HCT116 (cell line): ENCODE results near the gene IFI30. TPM values are rescaled to one million over a fixed set of nuclear protein-coding genes. Genes with fewer than 3 reads are reported as not detected.

ENCODE experiments used
- ATAC-seq: fragments of 200-7000 bp; cut with Tn5 transposase; 2 replicates; pipeline ENCODE4 v1.9.1; 2020; ENCODE audit warnings: mild to moderate bottlenecking, moderate library complexity
- BruUV-seq: library from RNA; stranded (reverse); fragments of 400-500 nt; replicated peaks from 2 replicates; lab custom pipeline; 2021; lab: Mats Ljungman, UMichigan
- CTCF ChIA-PET: fragments of 300-600 bp; sonication (Branson Sonifier 250); formaldehyde crosslinking; loops from one replicate; lab custom pipeline; 2021; ENCODE audit warnings: antibody characterized with exemption; lab: Charles Lee
- POLR2A ChIA-PET: fragments of 300-600, 350-600 bp; sonication (Branson Sonifier 250); formaldehyde crosslinking; loops from one replicate; lab custom pipeline; 2021; ENCODE audit warnings: antibody characterized with exemption; lab: Charles Lee
- RAD21 ChIA-PET, 2 experiments: fragments of 300-600 bp; sonication (Branson Sonifier 250); formaldehyde crosslinking; loops; one replicate each; lab custom pipeline; 2023; ENCODE audit warnings: low total read pairs in 2 of 2; ENCODE audit not compliant: uncharacterized antibody in 2 of 2, unreplicated experiment in 2 of 2, low non-redundant PET in 1 of 2; lab: Charles Lee
- DNase-seq: peaks from one replicate; pipeline ENCODE4 v3.0.0-alpha.2; 2010; ENCODE audit warnings: low read depth, low spot score
- H2AFZ ChIP-seq: fragments of 200-600 bp; shearing (Covaris generic), sonication (generic); 2 replicates; pipeline ENCODE4 v1.6.1; 2017; ENCODE audit warnings: low read depth, mixed run types, mixed read lengths, antibody characterized with exemption, low read length; ENCODE audit not compliant: poor library complexity, severe bottlenecking
- H3K27ac ChIP-seq: 2 replicates; pipeline ENCODE4 v1.5.1; 2012; ENCODE audit warnings: low read depth, low read length
- H3K27me3 ChIP-seq: fragments of 200-600 bp; sonication (generic); 2 replicates; pipeline ENCODE4 v1.6.1; 2016; ENCODE audit warnings: mixed run types, low read length, mixed read lengths; ENCODE audit not compliant: insufficient read depth
- H3K36me3 ChIP-seq, 2 experiments: fragments of 200-500 bp in 1 of 2; fragments of 200-600 bp in 1 of 2; sonication (Bioruptor generic) in 1 of 2; sonication (generic) in 1 of 2; 2 replicates each; pipeline versions ENCODE4 v1.5.1 to v1.6.1; 2014 to 2016; ENCODE audit warnings: low read length in 2 of 2, inconsistent platforms in 1 of 2, mixed read lengths in 1 of 2, mixed run types in 1 of 2; ENCODE audit not compliant: insufficient read depth in 2 of 2, control insufficient read depth in 1 of 2
- H3K4me1 ChIP-seq, 2 experiments: fragments of 200-600 bp in 1 of 2; sonication (generic) in 1 of 2; 2 replicates each; pipeline versions ENCODE4 v1.5.1 to v1.6.1; 2012 to 2017; ENCODE audit warnings: low read length in 2 of 2, inconsistent platforms in 1 of 2, mild to moderate bottlenecking in 1 of 2, mixed read lengths in 1 of 2, mixed run types in 1 of 2, moderate library complexity in 1 of 2; ENCODE audit not compliant: insufficient read depth in 2 of 2, control insufficient read depth in 1 of 2
- H3K4me2 ChIP-seq: fragments of 200-600 bp; sonication (generic); 2 replicates; pipeline ENCODE4 v1.6.1; 2017; ENCODE audit warnings: mixed run types, low read length, mixed read lengths
- H3K4me3 ChIP-seq, 2 experiments: fragments of 200-600 bp in 1 of 2; sonication (generic) in 1 of 2; replicated peaks in 1 of 2; 2 replicates each; pipeline ENCODE4 v1.5.1; 2011 to 2016; ENCODE audit warnings: low read length in 2 of 2, control low read depth in 1 of 2, low read depth in 1 of 2, mild to moderate bottlenecking in 1 of 2, mixed read lengths in 1 of 2, mixed run types in 1 of 2
- H3K79me2 ChIP-seq: fragments of 200-600 bp; sonication (generic); 2 replicates; pipeline ENCODE4 v1.6.1; 2017; ENCODE audit warnings: mild to moderate bottlenecking, mixed run types, low read length, moderate library complexity, mixed read lengths; ENCODE audit not compliant: insufficient read depth
- H3K9ac ChIP-seq: fragments of 200-600 bp; sonication (generic); 2 replicates; pipeline ENCODE4 v1.6.1; 2016; ENCODE audit warnings: low read length, mixed read lengths
- H3K9me2 ChIP-seq: fragments of 200-600 bp; sonication (generic), shearing (Covaris generic); 2 replicates; pipeline ENCODE4 v1.6.1; 2017; ENCODE audit warnings: mixed run types, mild to moderate bottlenecking, moderate library complexity; ENCODE audit not compliant: insufficient read depth
- H3K9me3 ChIP-seq, 2 experiments: fragments of 200-500 bp in 1 of 2; fragments of 200-600 bp in 1 of 2; sonication (Bioruptor generic) in 1 of 2; sonication (generic) in 1 of 2; 2 replicates each; pipeline ENCODE4 v1.6.1; 2014 to 2017; ENCODE audit warnings: low read length in 2 of 2, mixed read lengths in 2 of 2, inconsistent platforms in 1 of 2, low read depth in 1 of 2, mild to moderate bottlenecking in 1 of 2, mixed run types in 1 of 2, moderate library complexity in 1 of 2; ENCODE audit not compliant: control insufficient read depth in 1 of 2, insufficient read depth in 1 of 2
- H4K20me1 ChIP-seq: fragments of 200-600 bp; sonication (generic), shearing (Covaris generic); 2 replicates; pipeline ENCODE4 v1.6.1; 2017; ENCODE audit warnings: mixed run types, mild to moderate bottlenecking, moderate library complexity; ENCODE audit not compliant: insufficient read depth
- CBX3 ChIP-seq: IDR thresholded peaks from 2 replicates; pipeline ENCODE4 v1.6.1; 2012; ENCODE audit warnings: low read depth
- CEBPB ChIP-seq: IDR thresholded peaks from 2 replicates; pipeline ENCODE4 v1.6.1; 2012; ENCODE audit warnings: low read depth
- EZH2phosphoT487 ChIP-seq: fragments of 200-600 bp; IDR thresholded peaks from 2 replicates; pipeline ENCODE4 v1.6.1; 2018; ENCODE audit warnings: antibody characterized with exemption, borderline replicate concordance
- FOSL1 ChIP-seq: IDR thresholded peaks from 2 replicates; pipeline ENCODE4 v1.6.1; 2012; ENCODE audit warnings: low read depth
- JUND ChIP-seq: IDR thresholded peaks from 2 replicates; pipeline ENCODE4 v1.6.1; 2012
- RAD21 ChIP-seq: IDR thresholded peaks from 2 replicates; pipeline ENCODE4 v1.6.1; 2012; ENCODE audit warnings: low read depth, mild to moderate bottlenecking
- SIN3A ChIP-seq: IDR thresholded peaks from 2 replicates; pipeline ENCODE4 v1.6.1; 2012; ENCODE audit warnings: low read depth
- SP1 ChIP-seq: IDR thresholded peaks from 2 replicates; pipeline ENCODE4 v1.6.1; 2012; ENCODE audit warnings: low read depth
- YY1 ChIP-seq: IDR thresholded peaks from 2 replicates; pipeline ENCODE4 v1.6.1; 2011; ENCODE audit warnings: low read length, low read depth, moderate library complexity, mild to moderate bottlenecking; ENCODE audit not compliant: insufficient replicate concordance; ENCODE audit errors: extremely low read depth
- ZFX ChIP-seq: fragments of 450-650 bp; IDR thresholded peaks from 2 replicates; pipeline ENCODE4 v1.6.1; 2017
- ZNF274 ChIP-seq: fragments of 200-500 bp; sonication (Bioruptor generic); IDR thresholded peaks from 2 replicates; pipeline ENCODE4 v1.6.1; 2014; ENCODE audit warnings: mild to moderate bottlenecking, low read depth, low read length, inconsistent platforms
- intact Hi-C: fragments of 100-400 bp; cut with micrococcal nuclease; formaldehyde crosslinking; loops from 2 replicates; pipeline ENCODE4 v1.10.0; 2022
- total RNA-seq: library from RNA; stranded (reverse); gene quantifications from one replicate; pipeline ENCODE4 v1.2.1, GENCODE V29; 2021; ENCODE audit not compliant: unreplicated experiment
- TF ChIP-seq, protein P1 (sequence below): IDR thresholded peaks from 2 replicates; pipeline ENCODE4 v1.6.1; 2012
- TF ChIP-seq, protein P2 (sequence below): IDR thresholded peaks from 2 replicates; pipeline ENCODE4 v1.6.1; 2012
- TF ChIP-seq, protein P3 (sequence below): IDR thresholded peaks from 2 replicates; pipeline ENCODE4 v1.6.1; 2011; ENCODE audit warnings: mild to moderate bottlenecking, low read length, moderate library complexity; ENCODE audit not compliant: insufficient replicate concordance; ENCODE audit errors: extremely low read depth

The IFI30 gene
- total RNA-seq, 1 experiment from 2014 or later = 64.6 TPM

DNA sequence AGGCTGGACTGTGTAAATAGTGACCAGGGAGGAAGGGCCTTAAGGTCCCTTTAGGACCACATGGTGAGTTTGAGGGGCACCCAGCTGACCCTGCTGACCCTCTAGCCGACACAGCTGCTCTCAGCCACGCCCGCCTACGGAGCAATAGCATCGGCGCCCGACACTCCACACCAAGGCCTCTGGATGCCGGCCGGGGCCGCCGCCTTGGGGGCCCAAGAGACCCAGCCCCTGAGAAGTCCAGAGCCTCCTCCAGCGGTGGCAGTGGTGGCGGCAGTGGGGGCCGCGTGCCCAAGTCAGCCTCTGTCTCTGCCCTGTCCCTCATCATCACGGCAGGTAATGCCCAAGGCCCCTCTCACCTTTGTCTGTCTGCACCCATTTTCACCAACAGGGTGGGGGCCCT is 29.3 kb upstream of the IFI30 start:
- CTCF ChIA-PET = no interaction called here
- H3K27ac ChIP-seq = no peak overlapping the region
- ATAC-seq (no peak), DNase-seq (no peak)
- H3K36me3 ChIP-seq = peaks cover 9 to 22% of the 10 kb centered on the region in 2 experiments; a peak in 3 of 4 replicates
- H3K27me3 ChIP-seq = no peaks in the 10 kb centered on the region
- no peaks in the 10 kb centered on the region for H4K20me1 ChIP-seq
- no peaks in the 10 kb centered on the region for H3K9me2 ChIP-seq
- no peaks in the 10 kb centered on the region for H3K9me3 ChIP-seq
- RAD21 ChIA-PET = no interaction called here
- H3K4me1 ChIP-seq = no peaks in the 10 kb centered on the region
- no peak overlapping the region for H3K9ac ChIP-seq
- no peak overlapping the region for H3K4me3 ChIP-seq
- no TSS peak for BruUV-seq
- H2AFZ ChIP-seq = no peak overlapping the region
- POLR2A ChIA-PET = no interaction called here
- H3K4me2 ChIP-seq = no peak overlapping the region
- H3K79me2 ChIP-seq = no peaks in the 10 kb centered on the region
- no peak for TF ChIP-seq EZH2phosphoT487
- no peak for TF ChIP-seq ZFX
- no peak for TF ChIP-seq SIN3A
- TF ChIP-seq CBX3 = no peak
- no peak for TF ChIP-seq CEBPB
- TF ChIP-seq, protein P1, sequence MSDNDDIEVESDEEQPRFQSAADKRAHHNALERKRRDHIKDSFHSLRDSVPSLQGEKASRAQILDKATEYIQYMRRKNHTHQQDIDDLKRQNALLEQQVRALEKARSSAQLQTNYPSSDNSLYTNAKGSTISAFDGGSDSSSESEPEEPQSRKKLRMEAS = no peak
- TF ChIP-seq SP1 = no peak
- intact Hi-C loops = no loop called here

DNA sequence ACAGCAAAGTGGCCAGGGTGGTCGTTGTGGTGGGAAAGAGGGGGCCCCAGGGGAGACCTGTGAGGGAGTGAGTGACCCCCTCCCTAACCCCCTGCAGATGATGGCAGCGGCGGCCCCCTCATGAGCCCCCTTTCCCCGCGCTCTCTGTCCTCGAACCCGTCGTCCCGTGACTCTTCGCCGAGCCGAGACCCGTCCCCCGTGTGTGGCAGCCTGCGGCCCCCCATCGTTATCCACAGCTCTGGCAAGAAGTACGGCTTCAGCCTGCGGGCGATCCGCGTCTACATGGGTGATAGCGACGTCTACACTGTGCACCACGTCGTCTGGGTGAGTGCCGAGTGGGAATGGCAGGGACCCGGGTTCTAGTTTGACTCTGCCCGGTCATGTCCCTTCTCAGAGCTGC is 28.7 kb upstream of the IFI30 start:
- CTCF ChIA-PET = no interaction called here
- Histone ChIP-seq H3K4me2 (no peak overlapping the region), H3K9ac (no peak overlapping the region), H3K9me2 (no peaks in the 10 kb centered on the region), H3K27me3 (no peaks in the 10 kb centered on the region), H3K9me3 (no peaks in the 10 kb centered on the region), H3K27ac (no peak overlapping the region), H3K4me3 (no peak overlapping the region), H3K4me1 (no peaks in the 10 kb centered on the region), H3K36me3 (peaks cover 9 to 22% of the 10 kb centered on the region in 2 experiments; a peak in 3 of 4 replicates), H4K20me1 (no peaks in the 10 kb centered on the region), H2AFZ (no peak overlapping the region), H3K79me2 (no peaks in the 10 kb centered on the region)
- intact Hi-C loops = no loop called here
- DNase-seq (no peak), ATAC-seq (no peak)
- BruUV-seq = no TSS peak
- POLR2A ChIA-PET = no interaction called here
- RAD21 ChIA-PET = no interaction called here
- TF ChIP-seq FOSL1 = no peak
- no peak for TF ChIP-seq ZFX
- TF ChIP-seq CBX3 = no peak
- TF ChIP-seq, protein P1 = no peak
- no peak for TF ChIP-seq EZH2phosphoT487
- TF ChIP-seq, protein P2, sequence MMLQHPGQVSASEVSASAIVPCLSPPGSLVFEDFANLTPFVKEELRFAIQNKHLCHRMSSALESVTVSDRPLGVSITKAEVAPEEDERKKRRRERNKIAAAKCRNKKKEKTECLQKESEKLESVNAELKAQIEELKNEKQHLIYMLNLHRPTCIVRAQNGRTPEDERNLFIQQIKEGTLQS = no peak
- no peak for TF ChIP-seq RAD21
- no peak for TF ChIP-seq ZNF274
- TF ChIP-seq YY1 = no peak
- no peak for TF ChIP-seq JUND
- no peak for TF ChIP-seq SIN3A
- TF ChIP-seq, protein P3, sequence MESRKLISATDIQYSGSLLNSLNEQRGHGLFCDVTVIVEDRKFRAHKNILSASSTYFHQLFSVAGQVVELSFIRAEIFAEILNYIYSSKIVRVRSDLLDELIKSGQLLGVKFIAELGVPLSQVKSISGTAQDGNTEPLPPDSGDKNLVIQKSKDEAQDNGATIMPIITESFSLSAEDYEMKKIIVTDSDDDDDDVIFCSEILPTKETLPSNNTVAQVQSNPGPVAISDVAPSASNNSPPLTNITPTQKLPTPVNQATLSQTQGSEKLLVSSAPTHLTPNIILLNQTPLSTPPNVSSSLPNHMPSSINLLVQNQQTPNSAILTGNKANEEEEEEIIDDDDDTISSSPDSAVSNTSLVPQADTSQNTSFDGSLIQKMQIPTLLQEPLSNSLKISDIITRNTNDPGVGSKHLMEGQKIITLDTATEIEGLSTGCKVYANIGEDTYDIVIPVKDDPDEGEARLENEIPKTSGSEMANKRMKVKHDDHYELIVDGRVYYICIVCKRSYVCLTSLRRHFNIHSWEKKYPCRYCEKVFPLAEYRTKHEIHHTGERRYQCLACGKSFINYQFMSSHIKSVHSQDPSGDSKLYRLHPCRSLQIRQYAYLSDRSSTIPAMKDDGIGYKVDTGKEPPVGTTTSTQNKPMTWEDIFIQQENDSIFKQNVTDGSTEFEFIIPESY = no peak
